Thyroid gland (tissue), 4 donors: Measurements from ENCODE around the gene CHRD.

Experiments used
- POLR2A ChIP-seq, 2 donors: fragments of 450-650 bp; IDR thresholded peaks; one replicate each; pipeline ENCODE4 v1.6.1; 2017; ENCODE audit warnings: antibody characterized with exemption in 2 of 2, mild to moderate bottlenecking in 2 of 2, moderate library complexity in 1 of 2
- TF ChIP-seq, protein P1 (sequence below), 6 experiments: fragments of 200-600 bp in 3 of 6; fragments of 450-650 bp in 3 of 6; sonication (generic) in 3 of 6; IDR thresholded peaks; one replicate each; pipeline ENCODE4 v1.5.1; 2016 to 2019; ENCODE audit warnings: antibody characterized with exemption in 6 of 6, mild to moderate bottlenecking in 2 of 6, inconsistent platforms in 1 of 6, moderate library complexity in 1 of 6

DNA sequence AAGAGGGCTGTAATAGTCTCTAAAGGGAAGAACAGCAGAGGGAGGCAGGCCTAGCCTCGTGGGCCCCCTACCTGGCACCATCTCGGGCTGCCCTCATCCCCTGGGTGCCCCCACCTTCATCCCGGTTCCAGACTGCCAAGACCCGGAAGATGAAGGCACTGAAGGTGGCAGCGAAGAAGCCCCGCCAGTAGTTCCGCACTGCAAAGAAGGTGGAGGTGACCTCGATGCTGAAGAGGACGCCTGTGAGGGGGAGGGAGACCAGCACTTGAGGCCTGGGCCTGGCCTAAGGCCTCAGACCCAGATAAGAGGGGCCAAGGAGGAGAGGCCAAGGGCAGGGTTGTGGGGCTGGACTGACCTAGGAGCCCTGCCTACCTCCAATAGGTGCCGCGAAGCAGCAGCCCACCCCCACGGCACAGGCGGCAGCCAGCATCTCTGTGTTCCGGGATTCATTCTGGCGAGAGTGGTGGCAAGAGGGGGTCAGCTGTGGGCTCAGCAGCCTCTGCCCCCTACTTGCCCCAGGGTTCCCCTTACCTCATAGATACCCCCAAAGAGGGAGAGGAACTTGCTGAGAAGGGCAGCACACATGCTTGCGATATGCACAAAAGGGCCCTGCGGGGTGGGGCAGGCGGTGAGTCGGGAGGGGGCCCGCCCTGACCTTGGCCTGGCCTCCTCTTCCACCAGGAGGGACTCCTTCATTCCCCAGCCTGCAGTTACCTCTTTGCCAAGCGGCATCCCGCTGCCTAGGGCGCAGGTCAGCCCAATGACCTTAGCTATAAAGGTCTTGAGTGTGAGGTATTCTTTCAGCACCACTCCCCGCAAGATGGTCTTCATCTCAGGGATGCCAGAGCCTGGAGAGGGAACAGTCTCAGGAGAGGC is 22.4 kb upstream of the CHRD start:
- TF ChIP-seq, protein P1, sequence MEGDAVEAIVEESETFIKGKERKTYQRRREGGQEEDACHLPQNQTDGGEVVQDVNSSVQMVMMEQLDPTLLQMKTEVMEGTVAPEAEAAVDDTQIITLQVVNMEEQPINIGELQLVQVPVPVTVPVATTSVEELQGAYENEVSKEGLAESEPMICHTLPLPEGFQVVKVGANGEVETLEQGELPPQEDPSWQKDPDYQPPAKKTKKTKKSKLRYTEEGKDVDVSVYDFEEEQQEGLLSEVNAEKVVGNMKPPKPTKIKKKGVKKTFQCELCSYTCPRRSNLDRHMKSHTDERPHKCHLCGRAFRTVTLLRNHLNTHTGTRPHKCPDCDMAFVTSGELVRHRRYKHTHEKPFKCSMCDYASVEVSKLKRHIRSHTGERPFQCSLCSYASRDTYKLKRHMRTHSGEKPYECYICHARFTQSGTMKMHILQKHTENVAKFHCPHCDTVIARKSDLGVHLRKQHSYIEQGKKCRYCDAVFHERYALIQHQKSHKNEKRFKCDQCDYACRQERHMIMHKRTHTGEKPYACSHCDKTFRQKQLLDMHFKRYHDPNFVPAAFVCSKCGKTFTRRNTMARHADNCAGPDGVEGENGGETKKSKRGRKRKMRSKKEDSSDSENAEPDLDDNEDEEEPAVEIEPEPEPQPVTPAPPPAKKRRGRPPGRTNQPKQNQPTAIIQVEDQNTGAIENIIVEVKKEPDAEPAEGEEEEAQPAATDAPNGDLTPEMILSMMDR (IDR thresholded peaks at IDR 0.05), result no peak
- no peak for TF ChIP-seq POLR2A (IDR thresholded peaks at IDR 0.05)
